ENCODE measurements around the gene S1PR1. TPM values are rescaled to one million over a fixed set of nuclear protein-coding genes. Genes with fewer than 3 reads are reported as not detected.
"Not testable (repeated sequence)": the region's sequence is repeated elsewhere in the genome, so short reads cannot be mapped to it uniquely, and the experiment has no call there.

Gene S1PR1
- total RNA-seq, 1 experiment from 2014 or later = 0.86 TPM

DNA sequence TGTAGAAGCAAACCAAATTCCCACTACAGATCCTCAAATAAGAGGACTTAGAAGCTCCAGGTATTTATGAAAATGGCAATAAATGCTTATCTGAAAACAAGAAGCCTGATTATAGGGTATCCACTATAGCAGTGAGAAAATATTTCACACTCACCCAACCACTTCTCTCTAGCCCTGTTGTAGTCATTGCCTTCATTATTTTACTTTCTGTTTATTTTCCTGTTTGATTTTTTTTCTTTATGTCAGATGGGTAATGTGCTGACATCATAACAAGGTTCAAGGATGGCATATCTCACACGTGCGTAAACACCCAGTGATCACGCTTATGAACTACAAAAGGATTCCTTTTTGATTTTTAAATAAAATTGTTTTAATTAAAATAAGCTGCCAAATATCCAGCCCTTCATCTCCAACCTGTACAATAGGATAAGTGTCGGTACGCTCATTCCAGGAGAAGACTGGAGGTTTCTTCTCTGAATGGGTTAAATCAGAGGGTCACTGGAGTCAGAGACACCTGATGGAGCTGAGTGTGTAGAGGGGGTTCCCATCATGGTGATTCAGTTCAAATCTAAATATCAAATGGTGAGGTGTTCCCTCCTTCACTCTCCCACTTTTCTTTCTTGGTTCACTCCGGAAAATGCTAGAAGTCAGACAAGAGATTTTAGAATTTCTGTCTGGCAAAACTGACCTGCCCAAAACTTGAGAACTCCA, 8.2 kb upstream of the S1PR1 start:
- no peak overlapping the region for H3K4me3 Mint-ChIP-seq (ENCODE audit: unreplicated experiment)
- no peaks in the 10 kb centered on the region for H3K36me3 Mint-ChIP-seq (ENCODE audit: insufficient read depth, unreplicated experiment)
- POLR2A ChIA-PET = interaction anchor here (0.6 kb wide), 1 partner anchor 204 kb away, joined by 3 read pairs; no protein-coding TSS in a partner anchor
- no peaks in the 10 kb centered on the region for H3K9me3 Mint-ChIP-seq (ENCODE audit: unreplicated experiment)
- H3K4me1 Mint-ChIP-seq (ENCODE audit: insufficient read depth, unreplicated experiment) = no peaks in the 10 kb centered on the region
- no peaks in the 10 kb centered on the region for H3K27me3 Mint-ChIP-seq (ENCODE audit: insufficient read depth, unreplicated experiment)
- CTCF ChIA-PET = interaction anchor here (0.7 to 1.6 kb wide), 4 partner anchors 10 to 98 kb away, joined by 3 to 9 read pairs (median 5); no protein-coding TSS in a partner anchor
- no TSS peak for BruUV-seq (replicated peaks)
- TF ChIP-seq, protein P1, sequence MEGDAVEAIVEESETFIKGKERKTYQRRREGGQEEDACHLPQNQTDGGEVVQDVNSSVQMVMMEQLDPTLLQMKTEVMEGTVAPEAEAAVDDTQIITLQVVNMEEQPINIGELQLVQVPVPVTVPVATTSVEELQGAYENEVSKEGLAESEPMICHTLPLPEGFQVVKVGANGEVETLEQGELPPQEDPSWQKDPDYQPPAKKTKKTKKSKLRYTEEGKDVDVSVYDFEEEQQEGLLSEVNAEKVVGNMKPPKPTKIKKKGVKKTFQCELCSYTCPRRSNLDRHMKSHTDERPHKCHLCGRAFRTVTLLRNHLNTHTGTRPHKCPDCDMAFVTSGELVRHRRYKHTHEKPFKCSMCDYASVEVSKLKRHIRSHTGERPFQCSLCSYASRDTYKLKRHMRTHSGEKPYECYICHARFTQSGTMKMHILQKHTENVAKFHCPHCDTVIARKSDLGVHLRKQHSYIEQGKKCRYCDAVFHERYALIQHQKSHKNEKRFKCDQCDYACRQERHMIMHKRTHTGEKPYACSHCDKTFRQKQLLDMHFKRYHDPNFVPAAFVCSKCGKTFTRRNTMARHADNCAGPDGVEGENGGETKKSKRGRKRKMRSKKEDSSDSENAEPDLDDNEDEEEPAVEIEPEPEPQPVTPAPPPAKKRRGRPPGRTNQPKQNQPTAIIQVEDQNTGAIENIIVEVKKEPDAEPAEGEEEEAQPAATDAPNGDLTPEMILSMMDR (IDR thresholded peaks at IDR 0.05; ENCODE audit: unreplicated experiment) = no peak
- intact Hi-C loops (cut with micrococcal nuclease) = no loop called here
- H3K27ac Mint-ChIP-seq (ENCODE audit: low read depth, unreplicated experiment) = no peak overlapping the region
- no peak for DNase-seq (ENCODE audit: unreplicated experiment)

DNA sequence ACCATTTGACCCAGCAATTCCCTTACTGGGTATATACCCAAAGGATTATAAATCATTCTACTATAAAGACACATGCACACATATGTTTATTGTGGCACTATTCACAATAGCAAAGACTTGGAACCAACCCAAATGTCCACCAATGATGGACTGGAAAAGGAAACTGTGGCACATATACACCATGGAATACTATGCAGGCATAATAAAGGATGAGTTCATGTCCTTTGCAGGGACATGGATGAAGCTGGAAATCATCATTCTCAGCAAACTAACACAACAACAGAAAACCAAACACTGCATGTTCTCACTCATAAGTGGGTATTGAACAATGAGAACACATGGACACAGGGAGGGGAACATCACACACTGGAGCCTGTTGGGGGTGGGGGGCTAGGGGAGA, 4.6 kb upstream of the S1PR1 start:
- peaks cover 17% of the 10 kb centered on the region for H3K4me1 Mint-ChIP-seq (ENCODE audit: insufficient read depth, unreplicated experiment)
- intact Hi-C loops (cut with micrococcal nuclease); H3K27ac Mint-ChIP-seq (ENCODE audit: low read depth, unreplicated experiment); H3K36me3 Mint-ChIP-seq (ENCODE audit: insufficient read depth, unreplicated experiment); H3K9me3 Mint-ChIP-seq (ENCODE audit: unreplicated experiment); CTCF ChIA-PET; DNase-seq (ENCODE audit: unreplicated experiment); BruUV-seq (replicated peaks); H3K4me3 Mint-ChIP-seq (ENCODE audit: unreplicated experiment); H3K27me3 Mint-ChIP-seq (ENCODE audit: insufficient read depth, unreplicated experiment): not testable (repeated sequence)
- POLR2A ChIA-PET = interaction anchor here (0.7 kb wide), 1 partner anchor 272 kb away, joined by 4 read pairs; no protein-coding TSS in a partner anchor

GRCh38 chr1:101233495-101233894, 3.3 kb upstream of the S1PR1 start:
- Mint-ChIP-seq H3K27me3 (ENCODE audit: insufficient read depth, unreplicated experiment) (no peaks in the 10 kb centered on the region), H3K9me3 (ENCODE audit: unreplicated experiment) (no peaks in the 10 kb centered on the region), H3K36me3 (ENCODE audit: insufficient read depth, unreplicated experiment) (no peaks in the 10 kb centered on the region), H3K4me1 (ENCODE audit: insufficient read depth, unreplicated experiment) (peaks cover 23% of the 10 kb centered on the region), H3K27ac (ENCODE audit: low read depth, unreplicated experiment) (no peak overlapping the region), H3K4me3 (ENCODE audit: unreplicated experiment) (no peak overlapping the region)
- ChIA-PET POLR2A (interaction anchor here (0.6 kb wide), 1 partner anchor 211 kb away, joined by 3 read pairs; no protein-coding TSS in a partner anchor), CTCF (interaction anchor here (0.7 to 1.2 kb wide), 3 partner anchors 8 to 313 kb away, joined by 3 to 8 read pairs (median 3); no protein-coding TSS in a partner anchor)
- intact Hi-C loops (cut with micrococcal nuclease) = no loop called here
- BruUV-seq (replicated peaks) = no TSS peak
- DNase-seq (ENCODE audit: unreplicated experiment) = no peak
- TF ChIP-seq, protein P1 (IDR thresholded peaks at IDR 0.05; ENCODE audit: unreplicated experiment) = no peak

GRCh38 chr1:101235216-101235695, 1.6 kb upstream of the S1PR1 start:
- no TSS peak for BruUV-seq (replicated peaks)
- Mint-ChIP-seq H3K9me3 (ENCODE audit: unreplicated experiment) (no peaks in the 10 kb centered on the region), H3K36me3 (ENCODE audit: insufficient read depth, unreplicated experiment) (no peaks in the 10 kb centered on the region), H3K27ac (ENCODE audit: low read depth, unreplicated experiment) (peak overlapping the region; percentile 33), H3K27me3 (ENCODE audit: insufficient read depth, unreplicated experiment) (no peaks in the 10 kb centered on the region), H3K4me1 (ENCODE audit: insufficient read depth, unreplicated experiment) (peaks cover 32% of the 10 kb centered on the region), H3K4me3 (ENCODE audit: unreplicated experiment) (peak overlapping the region; percentile 71)
- TF ChIP-seq, protein P1 (IDR thresholded peaks at IDR 0.05; ENCODE audit: unreplicated experiment) = no peak
- intact Hi-C loops (cut with micrococcal nuclease) = loop anchor here (5.0 kb wide), 3 partner anchors 88 to 248 kb away; no protein-coding TSS in a partner anchor
- CTCF ChIA-PET = interaction anchor here (0.6 to 3.1 kb wide), 15 partner anchors 13 to 367 kb away, joined by 3 to 23 read pairs (median 3); no protein-coding TSS in a partner anchor
- POLR2A ChIA-PET = interaction anchor here (0.6 to 4.8 kb wide), 10 partner anchors 53 to 341 kb away, joined by 3 to 34 read pairs (median 6); partner anchors contain the start of genes DPH5 and EXTL2
- DNase-seq (ENCODE audit: unreplicated experiment) = no peak

All from MCF 10A (cell line).